Measurements from ENCODE around the gene ARID4B. TPM values are rescaled to one million over a fixed set of nuclear protein-coding genes. Genes with fewer than 3 reads are reported as not detected.
A peak's percentile ranks its signal among the peaks of the same experiment; 100 is the strongest.

Gene ARID4B
- 34.6 and 39.3 TPM in 2 replicates for total RNA-seq

GRCh38 chr1:235327559-235328270 is at the start of gene ARID4B:
TSS of gene ARID4B (minus strand) at chr1:235328179. CDS start at chr1:235326919, 1,260 bp downstream.

DNA sequence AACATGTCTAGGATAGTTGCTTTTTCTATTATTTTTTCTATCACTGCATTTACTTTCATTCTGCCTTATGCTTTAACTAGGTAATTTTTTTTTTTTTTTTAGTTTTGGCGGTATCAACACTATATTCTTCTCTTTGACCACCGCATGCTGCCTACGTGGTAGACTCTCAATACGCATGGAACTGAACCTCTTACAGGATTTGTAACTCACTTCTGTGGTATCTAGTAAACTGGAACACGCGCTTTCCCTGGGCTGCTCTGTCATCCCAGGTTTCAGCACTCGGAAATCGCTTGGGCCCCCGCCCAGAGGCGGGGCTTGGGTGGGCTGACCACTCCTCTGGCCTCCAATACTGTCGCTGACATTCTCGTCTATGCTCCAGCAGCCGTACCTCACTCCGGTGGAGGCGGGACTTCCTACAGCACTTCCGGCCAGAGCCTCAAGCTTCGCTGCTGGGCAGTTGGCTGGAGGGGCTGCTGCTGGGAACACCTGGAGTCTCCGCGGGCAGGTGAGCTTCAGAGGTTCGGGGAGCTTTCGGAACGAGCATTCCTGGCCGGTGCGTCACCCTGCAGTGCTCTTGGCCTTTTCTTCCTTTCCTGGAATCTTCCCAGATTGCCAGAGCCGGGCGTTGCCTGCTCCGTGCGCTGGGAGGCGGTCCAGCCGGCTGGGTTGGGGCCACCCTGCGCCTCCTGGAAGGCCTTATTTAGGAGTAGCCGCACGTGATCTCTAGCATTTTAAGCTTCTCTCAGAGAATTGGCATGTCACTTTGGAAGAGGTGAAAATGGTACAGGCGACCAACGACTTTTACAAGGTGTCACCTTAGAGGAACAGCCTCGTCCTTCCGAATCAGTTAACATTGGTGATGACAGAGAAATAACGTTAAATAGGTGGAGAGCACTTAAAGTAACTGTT is 39.3 kb upstream of the ARID4B start, which contains the start of gene TBCE:
TSS of gene TBCE (plus strand) at position 428 of the 909 bp plus-strand sequence. CDS start 12,623 bp downstream, outside the sequence.

GRCh38 chr1:235328271-235329138 is 526 bp upstream of the ARID4B start, which contains the start of gene GGPS1:
TSS of gene GGPS1 (plus strand) at chr1:235328570. CDS start at chr1:235335265, 6,695 bp downstream.

GRCh38 chr1:235160957-235161684 is 166.9 kb downstream of the ARID4B start, which contains the start of gene RBM34:
TSS of gene RBM34 (minus strand) at chr1:235161250. CDS start at chr1:235161226, 24 bp downstream.

GRCh38 chr1:235128456-235129328 is 199.3 kb downstream of the ARID4B start, which contains the start of gene TOMM20:
TSS of gene TOMM20 (minus strand) at chr1:235128837. CDS start at chr1:235128715, 122 bp downstream.

Small RNA genes lying within 50 kb of the gene (small RNA-seq; reads per million reads assigned to genes)
- gene AL391994.1 (not detected), gene MIR4753 (2.2 reads per million, percentile 75 among the genes with 10 or more reads in this experiment), gene SNORA14B (74.7 reads per million, percentile 97 among the genes with 10 or more reads in this experiment)

Other genes starting within 250 kb of the ARID4B start
- gene TOMM20, start 199.3 kb downstream of the ARID4B start, total RNA-seq = 115 and 124 TPM in 2 replicates
- 67.4 and 71.0 TPM in 2 replicates for gene RBM34, start 166.9 kb downstream of the ARID4B start, total RNA-seq
- gene GGPS1, start 391 bp upstream of the ARID4B start, total RNA-seq = 43.1 and 47.5 TPM in 2 replicates
- 29.3 and 30.5 TPM in 2 replicates for gene TBCE, start 39.2 kb upstream of the ARID4B start, total RNA-seq
- 36.3 and 43.5 TPM in 2 replicates for gene B3GALNT2, start 176.3 kb upstream of the ARID4B start, total RNA-seq